Retinal pigment epithelial cell (primary cell): ENCODE data around the gene HMCN1.

Experiments used
- DNase-seq: peaks from one replicate; pipeline ENCODE4 v3.0.0-alpha.2; 2010; ENCODE audit warnings: low read depth
- H3K4me3 ChIP-seq: 2 replicates; pipeline ENCODE4 v1.5.1; 2011; ENCODE audit warnings: mild to moderate bottlenecking, low read length, control low read depth, moderate library complexity
- TF ChIP-seq, protein P1 (sequence below): conservative IDR thresholded peaks from 2 replicates; pipeline ENCODE4 v1.5.1; 2011; ENCODE audit warnings: low read depth, low read length, control low read depth, inconsistent platforms

The HMCN1 gene

DNA sequence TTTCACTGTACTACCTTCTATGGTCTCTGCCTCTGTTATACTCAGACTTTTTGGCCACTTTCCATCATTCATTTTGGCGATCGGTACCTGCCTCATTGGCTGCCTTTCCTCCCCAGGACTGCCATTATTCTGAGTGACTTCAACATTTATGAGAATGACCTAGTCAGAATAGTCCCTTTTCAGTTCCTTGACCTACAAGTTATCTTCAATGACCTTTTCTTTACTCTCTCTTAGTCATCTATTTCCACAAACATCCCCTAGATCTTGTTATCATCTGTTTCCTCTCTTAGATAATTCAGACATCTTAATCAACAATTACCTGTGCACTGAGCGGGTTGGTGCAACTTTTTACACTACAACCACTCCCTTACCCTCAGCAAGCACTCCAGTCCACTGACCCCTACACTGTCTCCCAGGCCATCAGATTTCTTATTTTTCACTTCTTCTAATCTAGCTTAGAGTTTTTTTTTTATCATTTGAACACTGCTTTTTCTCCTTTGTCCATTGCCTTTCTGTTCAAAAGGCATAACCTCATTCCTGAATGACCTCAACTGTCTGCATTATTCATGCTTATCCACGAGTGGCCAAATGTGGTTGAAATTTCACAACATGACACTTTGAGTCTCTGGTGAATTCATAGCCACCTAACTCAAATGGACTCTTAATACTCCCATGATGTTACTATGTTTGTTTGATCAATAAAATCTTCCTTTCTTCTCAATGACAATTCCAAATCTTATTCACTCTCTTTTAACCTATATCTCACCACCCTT, 112.7 kb downstream of the HMCN1 start:
- H3K4me3 ChIP-seq: no peak overlapping the region
- DNase-seq: no peak
- TF ChIP-seq, protein P1, sequence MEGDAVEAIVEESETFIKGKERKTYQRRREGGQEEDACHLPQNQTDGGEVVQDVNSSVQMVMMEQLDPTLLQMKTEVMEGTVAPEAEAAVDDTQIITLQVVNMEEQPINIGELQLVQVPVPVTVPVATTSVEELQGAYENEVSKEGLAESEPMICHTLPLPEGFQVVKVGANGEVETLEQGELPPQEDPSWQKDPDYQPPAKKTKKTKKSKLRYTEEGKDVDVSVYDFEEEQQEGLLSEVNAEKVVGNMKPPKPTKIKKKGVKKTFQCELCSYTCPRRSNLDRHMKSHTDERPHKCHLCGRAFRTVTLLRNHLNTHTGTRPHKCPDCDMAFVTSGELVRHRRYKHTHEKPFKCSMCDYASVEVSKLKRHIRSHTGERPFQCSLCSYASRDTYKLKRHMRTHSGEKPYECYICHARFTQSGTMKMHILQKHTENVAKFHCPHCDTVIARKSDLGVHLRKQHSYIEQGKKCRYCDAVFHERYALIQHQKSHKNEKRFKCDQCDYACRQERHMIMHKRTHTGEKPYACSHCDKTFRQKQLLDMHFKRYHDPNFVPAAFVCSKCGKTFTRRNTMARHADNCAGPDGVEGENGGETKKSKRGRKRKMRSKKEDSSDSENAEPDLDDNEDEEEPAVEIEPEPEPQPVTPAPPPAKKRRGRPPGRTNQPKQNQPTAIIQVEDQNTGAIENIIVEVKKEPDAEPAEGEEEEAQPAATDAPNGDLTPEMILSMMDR: no peak

DNA sequence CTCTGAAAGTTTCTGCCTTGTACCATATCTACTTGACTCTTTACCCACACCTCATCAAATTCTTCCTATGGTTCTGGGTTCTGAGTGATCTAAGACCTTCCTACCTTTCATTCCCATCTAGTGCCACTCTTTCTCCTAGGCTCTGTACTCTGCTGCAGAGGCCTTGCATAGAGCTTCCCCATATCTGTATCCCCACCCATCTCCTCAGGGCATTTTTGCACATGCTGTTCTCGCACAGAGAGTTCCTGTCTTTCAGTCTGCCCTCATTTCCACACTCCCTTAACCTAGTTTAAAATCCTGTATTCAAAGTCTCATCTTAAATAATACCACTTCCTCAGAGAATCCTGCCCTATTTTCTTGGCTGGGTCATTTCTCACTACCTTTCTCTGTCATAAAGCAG, 114.8 kb downstream of the HMCN1 start:
- TF ChIP-seq, protein P1: no peak
- H3K4me3 ChIP-seq: no peak overlapping the region
- no peak for DNase-seq

DNA sequence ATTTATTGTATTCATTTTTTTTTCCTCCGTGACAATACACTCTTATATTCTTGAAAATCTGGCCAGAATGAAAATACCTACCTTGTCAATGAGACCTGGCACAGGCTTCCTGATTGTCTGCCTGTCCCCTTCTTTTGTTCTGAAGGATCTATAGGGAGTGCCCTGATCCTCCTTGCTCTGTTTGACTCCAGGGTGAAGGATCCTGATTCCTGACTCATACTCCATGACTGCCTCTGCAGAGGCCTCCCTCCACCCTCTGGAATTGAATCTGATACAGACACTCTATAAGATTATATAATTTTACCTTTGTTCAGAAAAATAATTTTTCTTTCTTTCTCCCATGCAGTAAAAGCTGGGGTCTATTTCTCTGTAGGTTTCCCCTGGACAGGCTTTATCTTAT, 116.2 kb downstream of the HMCN1 start:
- no peak overlapping the region for H3K4me3 ChIP-seq
- TF ChIP-seq, protein P1: no peak
- no peak for DNase-seq

DNA sequence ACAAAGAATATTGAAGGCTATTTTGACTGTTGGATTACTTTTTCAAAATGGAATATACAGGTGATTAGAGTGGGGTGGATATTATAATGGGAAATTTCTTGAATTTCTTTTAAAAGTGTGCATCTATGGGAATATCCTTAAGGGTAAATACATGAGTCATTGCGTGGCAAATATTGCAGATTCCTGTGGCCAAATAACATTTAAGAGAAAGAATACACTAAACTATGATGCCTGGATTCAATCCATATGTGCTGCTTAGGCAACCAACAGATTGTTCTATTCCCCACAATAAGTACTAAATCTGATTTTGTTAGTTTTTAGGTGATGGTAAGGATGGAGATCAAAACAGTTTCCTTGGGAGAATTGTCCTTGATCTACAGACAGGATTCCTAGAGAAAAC, 119.5 kb downstream of the HMCN1 start:
- peak; percentile 12 for DNase-seq
- no peak overlapping the region for H3K4me3 ChIP-seq
- TF ChIP-seq, protein P1: no peak

DNA sequence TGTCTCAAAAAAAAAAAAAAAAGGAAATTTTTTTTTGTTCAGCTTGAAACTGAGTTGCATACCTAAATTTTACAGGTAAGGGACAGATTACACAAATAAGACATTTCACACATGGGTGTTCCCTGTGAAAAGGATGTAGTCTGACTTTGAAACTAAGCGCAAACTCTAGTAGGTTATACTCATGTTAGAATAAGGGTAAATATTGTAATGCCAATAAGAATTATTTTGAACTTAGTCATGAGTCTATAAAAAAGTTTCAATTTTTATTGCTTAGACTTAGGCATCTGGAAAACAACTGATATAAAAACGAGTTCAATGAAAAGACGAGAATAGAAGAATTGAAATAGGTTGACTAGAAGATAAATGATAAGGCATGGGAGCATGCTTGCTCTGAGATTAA, 122.3 kb downstream of the HMCN1 start:
- H3K4me3 ChIP-seq: no peak overlapping the region
- TF ChIP-seq, protein P1: no peak
- no peak for DNase-seq

DNA sequence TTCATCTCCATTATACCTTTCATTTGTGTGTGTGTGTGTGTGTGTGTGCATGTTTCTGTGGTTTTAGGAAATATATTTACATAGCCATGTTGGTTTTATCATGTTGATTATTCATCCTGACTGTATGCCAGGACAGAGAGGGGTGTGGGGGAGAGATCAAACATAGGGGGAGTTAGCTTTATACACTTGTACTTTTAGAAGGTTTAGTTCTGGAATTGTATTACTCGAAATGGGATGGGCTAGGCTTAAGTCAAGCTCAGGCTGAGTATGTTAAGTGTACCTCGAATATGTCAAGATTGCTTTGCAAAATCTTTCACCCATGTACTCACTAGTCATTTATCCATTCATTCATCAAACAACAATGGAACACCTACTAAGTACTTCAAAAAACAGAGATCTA, 123.3 kb downstream of the HMCN1 start:
- DNase-seq: no peak
- TF ChIP-seq, protein P1: no peak
- H3K4me3 ChIP-seq: no peak overlapping the region

DNA sequence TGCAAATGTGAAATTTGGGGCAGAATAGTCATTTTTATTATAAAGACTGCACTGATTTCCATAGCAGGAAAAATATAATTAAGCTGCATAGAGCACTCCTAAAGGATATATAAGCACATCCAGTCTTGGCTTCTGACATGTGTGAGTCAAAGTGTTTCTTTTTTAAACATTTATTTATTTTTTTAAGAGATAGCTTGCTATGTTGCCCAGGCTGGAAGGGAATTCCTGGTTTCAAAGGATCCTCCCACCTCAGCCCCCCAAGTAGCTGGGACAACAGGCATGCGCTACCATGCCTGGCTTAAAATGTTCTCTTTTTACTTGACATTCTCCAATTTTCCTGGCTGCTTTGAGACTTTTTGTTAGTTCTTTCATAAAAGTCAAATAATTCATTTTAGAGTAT, 126.1 kb downstream of the HMCN1 start:
- TF ChIP-seq, protein P1: no peak
- no peak overlapping the region for H3K4me3 ChIP-seq
- DNase-seq: no peak
